Stimulated activated naive CD8-positive, alpha-beta T cell treated with anti-CD3 and anti-CD28 coated beads, Interleukin-15, Interleukin-2, amounts not matched to agents 100 ng/mL and 50 ng/mL, for 24 hours (primary cell): ENCODE measurements around the gene CNTROB.
A peak's percentile ranks its signal among the peaks of the same experiment; 100 is the strongest.

ENCODE experiments used
- H3K27ac Mint-ChIP-seq: one replicate; pipeline ENCODE4 v1.8.0; 2021; ENCODE audit warnings: mild to moderate bottlenecking, mixed read lengths
- H3K27me3 Mint-ChIP-seq: one replicate; pipeline ENCODE4 v1.8.0; 2021; ENCODE audit warnings: mixed read lengths
- H3K36me3 Mint-ChIP-seq: one replicate; pipeline ENCODE4 v1.8.0; 2021; ENCODE audit warnings: low read depth, mixed read lengths
- H3K4me1 Mint-ChIP-seq: one replicate; pipeline ENCODE4 v1.8.0; 2021; ENCODE audit warnings: low read depth, mixed read lengths
- H3K4me3 Mint-ChIP-seq: one replicate; pipeline ENCODE4 v1.8.0; 2021; ENCODE audit warnings: mild to moderate bottlenecking, mixed read lengths
- H3K9me3 Mint-ChIP-seq: one replicate; pipeline ENCODE4 v1.8.0; 2021; ENCODE audit warnings: mixed read lengths

The CNTROB gene

DNA sequence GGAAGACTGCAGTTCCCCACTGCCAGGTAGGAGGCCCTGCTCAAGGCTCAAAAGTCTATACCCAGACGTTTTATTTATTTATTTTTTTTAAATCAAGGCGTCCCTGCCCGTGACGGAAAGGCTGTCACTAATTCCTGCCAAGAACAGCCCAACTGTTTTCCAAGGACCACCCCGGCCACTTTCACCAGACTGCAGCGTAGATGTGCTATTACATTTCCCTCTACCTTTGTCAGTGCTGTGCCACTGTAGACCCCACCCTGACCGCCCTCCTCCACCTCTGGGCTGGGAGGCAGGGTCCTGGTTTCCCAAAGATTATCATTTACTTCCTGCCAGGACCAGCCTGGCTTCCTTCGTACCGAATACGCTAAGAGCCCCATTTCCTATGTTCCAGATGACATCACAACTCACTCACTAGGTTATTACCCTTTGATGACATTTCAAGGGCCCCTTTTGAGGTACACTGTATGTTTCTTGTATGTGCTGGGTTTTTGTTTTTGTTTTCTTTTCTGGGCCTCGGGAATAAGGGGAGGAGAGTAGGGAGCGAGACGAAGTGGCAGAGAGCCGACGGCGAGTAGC lies 9.6 kb upstream of the CNTROB start:
- H3K27ac Mint-ChIP-seq, result peak overlapping the region; percentile 77

DNA sequence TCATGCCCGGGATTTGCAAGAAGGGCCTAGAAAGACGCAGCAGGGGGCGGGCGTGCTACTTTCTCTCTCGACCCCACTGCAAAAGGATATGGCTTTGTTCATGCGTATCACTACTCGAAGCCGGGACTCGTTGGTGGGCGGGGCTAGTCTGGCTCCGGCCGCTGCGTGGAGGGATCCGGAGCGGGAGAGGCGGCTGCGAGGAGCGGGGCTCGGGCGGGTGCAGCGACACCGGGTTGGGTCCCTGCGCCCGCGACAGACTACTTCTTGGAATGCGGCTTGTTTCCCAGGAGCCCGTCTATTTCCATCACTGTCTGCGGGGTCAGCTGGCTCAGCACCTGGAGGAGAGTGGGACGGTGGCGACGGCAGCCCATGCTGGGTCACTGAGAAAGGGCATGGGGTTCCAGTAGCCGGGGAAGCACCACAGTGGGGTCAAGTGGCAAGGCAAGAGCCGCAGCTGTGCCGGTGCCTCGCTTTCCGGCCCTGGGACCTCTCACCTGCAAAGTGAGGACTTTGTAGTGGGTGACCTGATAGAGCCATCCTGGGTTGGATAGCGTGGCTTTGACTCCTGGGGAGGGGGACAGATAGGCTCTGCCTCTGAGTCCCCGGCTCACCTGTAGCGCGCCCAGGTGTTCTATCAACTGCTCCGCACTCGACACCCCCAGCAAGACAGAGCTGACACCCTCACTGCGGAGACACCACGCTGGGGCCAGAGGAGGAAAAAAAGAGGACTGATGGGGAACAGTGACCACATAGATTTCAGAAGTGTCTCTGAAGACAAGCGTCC lies 9.0 kb upstream of the CNTROB start:
- H3K9me3 Mint-ChIP-seq, result no peaks in the 10 kb centered on the region

More for the DNA sequence above, 9.6 kb upstream of the CNTROB start:
- peak overlapping the region; percentile 63 for H3K4me3 Mint-ChIP-seq
- peaks cover 21% of the 10 kb centered on the region for H3K4me1 Mint-ChIP-seq
- H3K27me3 Mint-ChIP-seq, result no peaks in the 10 kb centered on the region
- H3K9me3 Mint-ChIP-seq, result no peaks in the 10 kb centered on the region
- peaks cover 5% of the 10 kb centered on the region for H3K36me3 Mint-ChIP-seq

DNA sequence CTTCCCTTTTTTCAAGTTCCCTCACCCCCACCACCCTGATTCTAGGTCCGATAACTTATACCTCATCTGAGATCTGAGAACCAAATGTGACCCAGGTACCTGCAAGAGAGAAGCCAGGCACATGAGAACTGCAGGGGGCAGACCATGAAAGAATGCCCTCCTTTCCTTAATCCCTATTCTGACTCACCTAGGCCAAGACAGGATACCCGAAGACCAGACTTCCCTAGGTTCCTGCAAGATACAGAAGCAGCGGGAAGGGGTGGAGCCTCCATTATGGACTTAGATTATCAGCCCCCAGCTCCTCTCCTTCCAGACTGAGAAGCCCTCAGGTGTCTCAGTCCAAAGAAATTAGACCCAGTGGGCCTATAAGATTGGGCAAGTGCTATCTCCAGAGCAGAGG lies 4.4 kb upstream of the CNTROB start:
- Mint-ChIP-seq H3K4me3 (no peak overlapping the region), H3K9me3 (no peaks in the 10 kb centered on the region), H3K27me3 (no peaks in the 10 kb centered on the region), H3K36me3 (peaks cover 6% of the 10 kb centered on the region), H3K27ac (no peak overlapping the region), H3K4me1 (peaks cover 25% of the 10 kb centered on the region)

More for the DNA sequence above, 9.0 kb upstream of the CNTROB start:
- Mint-ChIP-seq H3K4me3 (peak overlapping the region; percentile 63), H3K27ac (peak overlapping the region; percentile 77), H3K27me3 (no peaks in the 10 kb centered on the region), H3K4me1 (peaks cover 21% of the 10 kb centered on the region), H3K36me3 (peaks cover 8% of the 10 kb centered on the region)

DNA sequence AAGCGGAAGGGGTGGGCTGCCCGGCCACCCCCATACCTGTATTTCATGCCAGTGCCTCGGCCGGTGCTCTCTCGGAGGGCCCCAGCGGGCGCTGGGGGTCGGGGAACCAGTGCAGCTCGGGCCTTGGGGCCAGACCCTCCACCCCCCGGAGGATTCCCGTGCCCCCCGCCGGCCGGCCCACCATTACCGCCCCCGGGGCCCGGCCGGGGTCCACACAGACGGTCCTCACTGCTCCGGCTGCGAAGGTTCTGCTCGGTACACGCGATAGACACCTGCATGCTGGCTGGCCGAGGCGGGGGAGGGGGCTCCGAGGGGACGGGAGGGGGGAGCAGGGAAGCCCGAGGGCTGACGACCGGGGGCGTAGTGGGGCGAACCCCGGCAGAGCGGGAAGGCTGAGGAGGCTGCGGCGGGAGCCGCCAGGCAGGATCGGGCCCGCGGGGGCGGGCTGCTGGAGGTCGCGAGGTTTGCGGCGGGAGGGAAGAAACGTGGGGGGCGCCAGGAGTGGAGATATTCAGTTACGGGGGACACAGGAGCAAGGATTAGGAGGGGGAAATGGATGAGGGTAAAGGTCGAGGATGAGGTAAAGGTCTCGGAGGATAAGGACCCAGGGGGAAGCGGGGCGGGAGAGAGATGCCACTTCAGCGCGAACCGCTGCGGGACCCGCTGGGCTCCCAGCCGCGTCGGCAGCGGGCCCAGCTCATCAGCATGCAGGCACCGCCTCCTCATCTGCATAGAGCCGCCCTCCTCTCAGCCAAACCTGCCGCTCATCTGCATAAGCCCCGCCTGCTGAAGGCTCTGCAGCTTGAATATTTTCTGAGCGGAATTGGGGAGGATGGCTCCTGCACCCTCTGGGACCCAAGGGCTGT lies 2.6 kb upstream of the CNTROB start, which contains the start of gene KCNAB3:
Gene KCNAB3 (minus strand): TSS at position 699 of the 866 bp plus-strand sequence. CDS start 421 bp downstream, at position 278.
- H3K4me1 Mint-ChIP-seq, result peaks cover 33% of the 10 kb centered on the region
- peak within 1 kb of the TSS; percentile 96 for H3K27ac Mint-ChIP-seq
- peaks cover 15% of the 10 kb centered on the region for H3K36me3 Mint-ChIP-seq
- no peaks in the 10 kb centered on the region for H3K27me3 Mint-ChIP-seq
- H3K9me3 Mint-ChIP-seq, result no peaks in the 10 kb centered on the region
- H3K4me3 Mint-ChIP-seq, result peak within 1 kb of the TSS; percentile 96

DNA sequence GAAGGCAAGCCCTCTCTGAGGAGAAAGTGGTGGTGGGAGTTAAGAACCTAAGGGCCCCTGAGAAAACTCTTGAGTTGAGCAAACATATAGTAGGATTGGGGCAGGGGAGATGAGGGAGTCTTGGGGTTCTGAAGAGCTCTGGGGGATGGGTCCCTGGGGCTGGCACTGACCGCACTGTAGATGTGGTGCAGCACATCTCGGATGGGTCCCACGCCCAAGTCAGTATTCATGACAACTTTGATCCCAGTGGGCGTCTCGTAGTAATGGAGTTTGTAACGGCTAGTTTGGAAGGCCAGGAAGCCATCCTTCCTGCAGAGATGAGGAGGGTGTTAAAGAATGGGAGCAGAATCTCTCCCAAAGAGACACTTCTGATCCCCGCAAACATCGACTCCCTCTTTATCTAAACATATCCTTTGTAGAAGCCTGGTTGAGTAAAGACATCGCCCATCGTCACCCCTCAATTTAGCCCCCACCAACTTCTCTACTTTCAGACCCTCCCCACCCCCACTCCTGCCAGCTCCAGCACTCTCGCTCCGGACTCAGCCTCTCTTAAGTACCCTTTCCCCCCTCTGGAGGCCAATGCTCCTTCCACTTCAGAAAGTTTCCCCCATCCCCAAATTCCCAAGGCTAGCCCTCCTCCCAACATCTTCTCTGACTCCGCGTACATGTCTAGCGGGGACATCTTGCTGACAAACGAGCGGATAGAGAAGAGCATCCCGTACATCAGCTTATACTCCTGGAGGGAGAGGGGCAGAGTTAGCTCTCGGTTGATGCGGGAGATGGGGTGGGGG lies 970 bp upstream of the CNTROB start:
- H3K4me1 Mint-ChIP-seq, result peaks cover 43% of the 10 kb centered on the region
- H3K27me3 Mint-ChIP-seq, result no peaks in the 10 kb centered on the region
- H3K9me3 Mint-ChIP-seq, result no peaks in the 10 kb centered on the region
- peak overlapping the region; percentile 96 for H3K27ac Mint-ChIP-seq
- H3K4me3 Mint-ChIP-seq, result peak overlapping the region; percentile 96
- peaks cover 28% of the 10 kb centered on the region for H3K36me3 Mint-ChIP-seq

DNA sequence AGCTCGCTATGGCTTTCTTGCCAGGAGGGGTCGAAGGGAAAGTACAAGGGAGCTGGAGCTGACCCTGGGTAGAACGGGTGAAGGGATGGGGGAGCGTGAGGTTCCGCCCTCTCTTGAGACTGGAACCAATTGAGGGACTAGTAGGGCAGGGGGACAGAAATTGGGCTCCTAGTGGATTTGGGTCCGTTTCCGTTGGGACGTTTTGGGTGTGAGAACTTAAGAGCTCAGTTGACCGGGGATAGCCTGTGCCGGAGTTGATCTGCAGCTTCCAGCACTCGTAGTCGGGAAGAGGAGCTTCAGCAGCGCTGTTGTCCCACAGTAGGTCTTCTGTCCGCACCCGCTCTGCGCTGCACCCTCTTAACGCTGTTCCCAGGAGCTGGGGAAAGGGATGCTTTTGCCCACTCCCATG lies 481 bp downstream of the CNTROB start:
- Mint-ChIP-seq H3K27me3 (no peaks in the 10 kb centered on the region), H3K27ac (peak overlapping the region; percentile 96), H3K4me1 (peaks cover 46% of the 10 kb centered on the region), H3K36me3 (peaks cover 41% of the 10 kb centered on the region), H3K9me3 (no peaks in the 10 kb centered on the region), H3K4me3 (peak overlapping the region; percentile 96)

DNA sequence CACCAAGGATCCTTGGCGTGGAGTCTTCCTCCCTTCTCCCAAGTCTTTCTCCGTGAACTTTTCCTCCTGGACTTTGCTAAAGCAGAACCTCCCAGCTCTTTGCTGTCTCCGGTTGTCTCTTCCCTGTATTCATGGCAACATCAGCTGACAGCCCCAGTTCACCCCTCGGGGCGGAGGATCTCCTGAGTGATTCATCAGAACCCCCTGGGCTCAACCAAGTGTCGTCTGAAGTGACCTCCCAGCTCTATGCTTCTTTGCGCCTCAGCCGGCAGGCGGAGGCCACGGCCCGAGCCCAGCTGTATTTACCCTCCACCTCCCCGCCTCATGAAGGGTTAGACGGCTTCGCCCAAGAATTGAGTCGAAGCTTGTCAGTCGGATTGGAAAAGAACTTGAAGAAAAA lies 943 bp downstream of the CNTROB start:
- Mint-ChIP-seq H3K27me3 (no peaks in the 10 kb centered on the region), H3K4me1 (peaks cover 46% of the 10 kb centered on the region), H3K36me3 (peaks cover 39% of the 10 kb centered on the region), H3K9me3 (no peaks in the 10 kb centered on the region), H3K4me3 (peak overlapping the region; percentile 96), H3K27ac (peak overlapping the region; percentile 96)

DNA sequence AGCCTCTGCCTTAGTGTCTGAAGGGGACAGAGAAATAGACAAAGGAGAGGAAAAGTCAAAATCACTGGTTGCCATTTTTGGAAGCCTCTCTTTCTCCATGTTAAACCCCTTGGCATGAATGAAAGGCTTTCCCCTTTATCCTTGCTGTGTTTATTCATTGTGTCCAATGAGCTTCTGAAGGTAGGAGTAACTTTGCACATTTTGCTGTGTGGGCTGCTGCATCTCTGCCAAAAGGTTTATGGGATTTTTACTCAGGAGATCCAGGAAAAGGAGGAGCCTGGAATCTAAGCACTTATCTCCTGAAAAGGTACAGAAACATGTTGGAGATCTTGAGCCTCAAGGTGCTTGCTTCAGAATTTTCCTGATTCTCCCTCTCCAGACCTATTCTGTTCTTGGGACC lies 3.9 kb downstream of the CNTROB start:
- Mint-ChIP-seq H3K27me3 (no peaks in the 10 kb centered on the region), H3K4me1 (peaks cover 38% of the 10 kb centered on the region), H3K4me3 (no peak overlapping the region), H3K27ac (no peak overlapping the region), H3K9me3 (no peaks in the 10 kb centered on the region), H3K36me3 (peaks cover 54% of the 10 kb centered on the region)

DNA sequence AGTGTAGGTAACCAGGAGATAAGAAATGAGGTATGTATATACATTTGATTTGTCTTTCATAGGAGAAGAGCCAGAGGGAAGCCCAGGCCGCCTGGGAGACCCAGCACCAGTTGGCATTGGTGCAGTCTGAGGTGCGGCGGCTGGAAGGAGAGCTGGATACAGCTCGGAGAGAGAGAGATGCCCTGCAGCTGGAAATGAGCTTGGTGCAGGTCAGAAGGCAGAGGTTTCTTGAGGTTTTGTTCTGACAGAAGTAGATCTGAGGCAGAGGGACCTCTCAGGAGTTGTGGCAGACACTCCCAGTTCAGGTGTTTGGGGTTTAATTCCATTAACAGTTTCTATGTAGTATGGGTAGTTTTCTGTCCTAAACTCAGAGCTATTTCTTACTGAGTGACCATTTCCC lies 8.0 kb downstream of the CNTROB start:
- Mint-ChIP-seq H3K9me3 (no peaks in the 10 kb centered on the region), H3K4me1 (peaks cover 7% of the 10 kb centered on the region), H3K27me3 (no peaks in the 10 kb centered on the region), H3K4me3 (no peak overlapping the region), H3K36me3 (peaks cover 66% of the 10 kb centered on the region), H3K27ac (no peak overlapping the region)

DNA sequence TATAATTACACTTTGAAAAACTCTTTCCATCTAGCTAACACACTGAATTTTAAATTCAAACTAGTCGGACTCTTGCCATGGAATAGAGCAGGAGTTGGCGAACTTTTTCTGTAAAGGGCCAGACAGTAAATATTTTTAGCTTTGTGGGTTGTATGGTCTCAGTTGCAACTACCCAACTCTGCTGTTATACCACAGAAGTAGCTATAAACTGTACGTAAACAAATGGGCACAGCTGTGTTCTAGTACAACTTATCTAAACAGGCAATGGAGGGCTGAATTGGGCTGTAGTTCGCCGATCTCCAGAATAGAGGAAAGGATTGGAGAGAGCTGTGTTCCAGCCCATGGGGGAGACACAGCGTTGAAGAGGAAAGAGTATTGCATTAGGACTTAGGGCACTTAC lies 8.7 kb downstream of the CNTROB start:
- Mint-ChIP-seq H3K4me3 (no peak overlapping the region), H3K27ac (no peak overlapping the region), H3K36me3 (peaks cover 68% of the 10 kb centered on the region), H3K4me1 (peaks cover 3% of the 10 kb centered on the region), H3K27me3 (no peaks in the 10 kb centered on the region), H3K9me3 (no peaks in the 10 kb centered on the region)

DNA sequence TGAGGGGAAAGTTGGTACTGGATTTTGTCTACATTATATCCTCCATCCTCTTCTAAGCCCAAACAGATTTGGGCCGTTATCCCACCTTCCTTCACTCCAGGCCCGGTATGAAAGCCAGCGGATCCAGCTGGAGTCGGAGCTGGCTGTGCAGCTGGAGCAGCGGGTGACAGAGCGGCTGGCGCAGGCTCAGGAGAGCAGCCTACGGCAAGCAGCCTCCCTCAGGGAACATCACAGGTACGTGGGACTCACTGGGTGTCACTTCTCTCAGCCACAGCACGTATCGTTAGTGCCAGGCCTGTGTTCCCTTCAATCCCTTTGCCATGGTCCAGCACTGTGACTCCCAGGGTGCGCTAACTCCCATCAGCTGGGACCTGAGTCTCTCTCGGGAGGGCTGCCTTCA lies 11.3 kb downstream of the CNTROB start:
- Mint-ChIP-seq H3K9me3 (no peaks in the 10 kb centered on the region), H3K4me3 (no peak overlapping the region), H3K27ac (no peak overlapping the region), H3K36me3 (peaks cover 74% of the 10 kb centered on the region), H3K27me3 (no peaks in the 10 kb centered on the region), H3K4me1 (no peaks in the 10 kb centered on the region)

DNA sequence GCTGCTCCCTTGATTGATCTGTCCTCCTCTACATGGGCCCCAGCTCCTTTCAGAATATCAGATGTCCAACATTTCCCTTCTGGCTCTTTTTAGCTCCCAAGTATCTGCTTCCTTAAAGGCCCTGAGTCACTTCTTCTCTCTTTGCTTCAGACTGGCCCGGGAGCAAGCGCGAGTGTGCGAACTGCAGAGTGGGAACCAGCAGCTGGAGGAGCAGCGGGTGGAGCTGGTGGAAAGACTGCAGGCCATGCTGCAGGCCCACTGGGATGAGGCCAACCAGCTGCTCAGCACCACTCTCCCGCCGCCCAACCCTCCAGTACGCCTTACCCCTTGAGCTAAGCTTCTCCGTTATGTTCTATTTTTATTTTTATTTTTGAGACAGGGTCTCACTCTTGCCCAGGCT lies 12.3 kb downstream of the CNTROB start:
- Mint-ChIP-seq H3K4me1 (no peaks in the 10 kb centered on the region), H3K9me3 (no peaks in the 10 kb centered on the region), H3K27ac (no peak overlapping the region)

DNA sequence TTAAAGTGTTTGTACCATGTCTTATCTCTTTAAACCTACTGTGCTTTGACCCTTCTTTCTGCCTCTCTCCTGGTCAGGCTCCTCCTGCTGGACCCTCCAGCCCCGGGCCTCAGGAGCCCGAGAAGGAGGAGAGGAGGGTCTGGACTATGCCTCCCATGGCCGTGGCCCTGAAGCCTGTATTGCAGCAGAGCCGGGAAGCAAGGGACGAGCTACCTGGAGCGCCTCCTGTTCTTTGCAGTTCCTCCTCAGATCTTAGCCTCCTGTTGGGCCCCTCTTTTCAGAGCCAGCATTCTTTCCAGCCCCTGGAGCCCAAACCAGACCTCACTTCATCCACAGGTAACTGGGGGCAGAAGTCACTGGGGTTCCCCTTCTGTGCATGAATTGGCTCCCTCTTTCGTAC lies 13.6 kb downstream of the CNTROB start:
- no peaks in the 10 kb centered on the region for H3K9me3 Mint-ChIP-seq
- H3K27me3 Mint-ChIP-seq, result no peaks in the 10 kb centered on the region
- no peak overlapping the region for H3K4me3 Mint-ChIP-seq
- peaks cover 7% of the 10 kb centered on the region for H3K4me1 Mint-ChIP-seq
- H3K27ac Mint-ChIP-seq, result no peak overlapping the region
- peaks cover 83% of the 10 kb centered on the region for H3K36me3 Mint-ChIP-seq

More for the DNA sequence above, 12.3 kb downstream of the CNTROB start:
- H3K36me3 Mint-ChIP-seq, result peaks cover 80% of the 10 kb centered on the region
- H3K4me3 Mint-ChIP-seq, result no peak overlapping the region
- H3K27me3 Mint-ChIP-seq, result no peaks in the 10 kb centered on the region

DNA sequence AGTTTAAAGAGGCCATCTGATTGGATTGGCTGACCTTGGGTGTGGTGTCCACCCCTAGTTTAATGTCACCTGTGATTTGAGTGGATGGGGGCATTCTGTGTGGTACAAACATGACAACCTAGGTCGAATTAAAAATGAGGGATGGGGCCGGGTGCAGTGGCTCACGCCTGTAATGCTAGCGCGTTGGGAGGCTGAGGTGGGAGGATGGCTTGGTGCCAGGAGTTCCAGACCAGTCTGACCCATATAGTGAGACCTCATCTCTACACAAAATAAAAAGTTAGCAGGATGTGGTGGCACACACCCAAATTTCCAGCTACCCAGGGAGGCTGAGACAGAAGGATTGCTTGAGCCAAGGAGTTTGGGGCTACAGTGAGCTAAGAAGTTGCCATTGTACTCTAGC lies 14.4 kb downstream of the CNTROB start:
- no peak overlapping the region for H3K4me3 Mint-ChIP-seq
- peaks cover 12% of the 10 kb centered on the region for H3K4me1 Mint-ChIP-seq
- peaks cover 75% of the 10 kb centered on the region for H3K36me3 Mint-ChIP-seq
- no peak overlapping the region for H3K27ac Mint-ChIP-seq
- no peaks in the 10 kb centered on the region for H3K9me3 Mint-ChIP-seq
- H3K27me3 Mint-ChIP-seq, result no peaks in the 10 kb centered on the region
